ENCODE results near the gene OR1L8. TPM values are rescaled to one million over a fixed set of nuclear protein-coding genes. Genes with fewer than 3 reads are reported as not detected.
A peak's percentile ranks its signal among the peaks of the same experiment; 100 is the strongest.
"Not testable (repeated sequence)": the region's sequence is repeated elsewhere in the genome, so short reads cannot be mapped to it uniquely, and the experiment has no call there.

The OR1L8 gene
- total RNA-seq (2022) (not detected in 2 replicates), Bru-seq, nascent RNA (percentile 20 among the genes with signal in this experiment), BruChase-seq, experiment 1, labeled RNA remaining after a 2-hour chase (percentile 17 among the genes with signal in this experiment), BruChase-seq, experiment 2, labeled RNA remaining after a 6-hour chase (percentile 14 among the genes with signal in this experiment)
- long read RNA-seq = 0 reads

GRCh38 chr9:122583284-122583683 is at the start of gene OR1L8:
Gene OR1L8, minus strand, starts transcription at chr9:122583384. Its CDS starts 14,907 bp downstream, at chr9:122568477.
- H3K4me1 ChIP-seq; H3K36me3 Mint-ChIP-seq (ENCODE audit: insufficient read depth, unreplicated experiment); POLR2A ChIA-PET; H3K27ac Mint-ChIP-seq (ENCODE audit: unreplicated experiment); H3K27me3 Mint-ChIP-seq (ENCODE audit: insufficient read depth, unreplicated experiment); H3K9me3 ChIP-seq; H3K4me3 ChIP-seq (ENCODE audit: low read depth, low read length); H3K4me1 Mint-ChIP-seq (ENCODE audit: low read depth, unreplicated experiment); BruUV-seq (replicated peaks); intact Hi-C loops (cut with micrococcal nuclease; ENCODE audit: unreplicated experiment); DNase-seq; H3K36me3 ChIP-seq (ENCODE audit: control insufficient read depth, insufficient read depth, low read length); H3K4me3 Mint-ChIP-seq (ENCODE audit: unreplicated experiment); CTCF ChIA-PET; H3K9me3 Mint-ChIP-seq (ENCODE audit: unreplicated experiment); H3K27me3 ChIP-seq (replicated peaks; ENCODE audit: control insufficient read depth, insufficient read depth, low read length): not testable (repeated sequence)

GRCh38 chr9:122619996-122620395 is 36.8 kb upstream of the OR1L8 start:
- Histone ChIP-seq H3K27me3 (replicated peaks; ENCODE audit: control insufficient read depth, insufficient read depth, low read length) (no peaks in the 10 kb centered on the region), H3K4me1 (no peaks in the 10 kb centered on the region), H3K4me3 (ENCODE audit: low read depth, low read length) (no peak overlapping the region), H3K9me3 (no peaks in the 10 kb centered on the region), H3K36me3 (ENCODE audit: control insufficient read depth, insufficient read depth, low read length) (no peaks in the 10 kb centered on the region)
- ChIA-PET POLR2A (no interaction called here), CTCF (no interaction called here)
- intact Hi-C loops (cut with micrococcal nuclease; ENCODE audit: unreplicated experiment) = no loop called here
- no TSS peak for BruUV-seq (replicated peaks)
- H3K36me3 Mint-ChIP-seq (ENCODE audit: insufficient read depth, unreplicated experiment) = no peaks in the 10 kb centered on the region
- DNase-seq = no peak
- H3K9me3 Mint-ChIP-seq (ENCODE audit: unreplicated experiment) = no peaks in the 10 kb centered on the region
- TF ChIP-seq CTCF (IDR thresholded peaks at IDR 0.05; ENCODE audit: insufficient read depth in 1 of 2, low read depth in 1 of 2, low read length in 1 of 2, severe bottlenecking in 1 of 2, unreplicated experiment in 1 of 2) = no peak
- no peak overlapping the region for H3K4me3 Mint-ChIP-seq (ENCODE audit: unreplicated experiment)
- H3K27ac Mint-ChIP-seq (ENCODE audit: unreplicated experiment) = no peak overlapping the region
- peaks cover 14% of the 10 kb centered on the region for H3K27me3 Mint-ChIP-seq (ENCODE audit: insufficient read depth, unreplicated experiment)
- no peaks in the 10 kb centered on the region for H3K4me1 Mint-ChIP-seq (ENCODE audit: low read depth, unreplicated experiment)

GRCh38 chr9:122614362-122614761 is 31.2 kb upstream of the OR1L8 start, which contains the start of gene OR1Q1:
Gene OR1Q1, plus strand, starts transcription at chr9:122614738. Its CDS starts 0 bp downstream, at chr9:122614738.
- BruUV-seq (replicated peaks) = no TSS peak
- peaks cover 12% of the 10 kb centered on the region for H3K27me3 Mint-ChIP-seq (ENCODE audit: insufficient read depth, unreplicated experiment)
- H3K4me1 Mint-ChIP-seq (ENCODE audit: low read depth, unreplicated experiment) = no peaks in the 10 kb centered on the region
- no peaks in the 10 kb centered on the region for H3K36me3 Mint-ChIP-seq (ENCODE audit: insufficient read depth, unreplicated experiment)
- H3K27ac Mint-ChIP-seq (ENCODE audit: unreplicated experiment) = no peak within 1 kb of the TSS
- H3K9me3 Mint-ChIP-seq (ENCODE audit: unreplicated experiment) = no peaks in the 10 kb centered on the region
- Histone ChIP-seq H3K4me1 (no peaks in the 10 kb centered on the region), H3K4me3 (ENCODE audit: low read depth, low read length) (no peak within 1 kb of the TSS), H3K9me3 (no peaks in the 10 kb centered on the region), H3K27me3 (replicated peaks; ENCODE audit: control insufficient read depth, insufficient read depth, low read length) (no peaks in the 10 kb centered on the region), H3K36me3 (ENCODE audit: control insufficient read depth, insufficient read depth, low read length) (no peaks in the 10 kb centered on the region)
- intact Hi-C loops (cut with micrococcal nuclease; ENCODE audit: unreplicated experiment) = no loop called here
- H3K4me3 Mint-ChIP-seq (ENCODE audit: unreplicated experiment) = no peak within 1 kb of the TSS
- TF ChIP-seq CTCF (IDR thresholded peaks at IDR 0.05; ENCODE audit: insufficient read depth in 1 of 2, low read depth in 1 of 2, low read length in 1 of 2, severe bottlenecking in 1 of 2, unreplicated experiment in 1 of 2) = no peak
- no peak for DNase-seq
- ChIA-PET CTCF (no interaction called here), POLR2A (no interaction called here)

- Histone ChIP-seq H3K4me3 (ENCODE audit: low read depth, low read length) (no peak overlapping the region), H3K36me3 (ENCODE audit: control insufficient read depth, insufficient read depth, low read length) (no peaks in the 10 kb centered on the region), H3K4me1 (no peaks in the 10 kb centered on the region), H3K9me3 (no peaks in the 10 kb centered on the region), H3K27me3 (replicated peaks; ENCODE audit: control insufficient read depth, insufficient read depth, low read length) (no peaks in the 10 kb centered on the region)
- Mint-ChIP-seq H3K36me3 (ENCODE audit: insufficient read depth, unreplicated experiment) (no peaks in the 10 kb centered on the region), H3K4me3 (ENCODE audit: unreplicated experiment) (no peak overlapping the region), H3K27me3 (ENCODE audit: insufficient read depth, unreplicated experiment) (peaks cover 12% of the 10 kb centered on the region), H3K4me1 (ENCODE audit: low read depth, unreplicated experiment) (no peaks in the 10 kb centered on the region), H3K27ac (ENCODE audit: unreplicated experiment) (no peak overlapping the region), H3K9me3 (ENCODE audit: unreplicated experiment) (no peaks in the 10 kb centered on the region)
- CTCF ChIA-PET = no interaction called here
- no peak for TF ChIP-seq CTCF (IDR thresholded peaks at IDR 0.05; ENCODE audit: insufficient read depth in 1 of 2, low read depth in 1 of 2, low read length in 1 of 2, severe bottlenecking in 1 of 2, unreplicated experiment in 1 of 2)
- DNase-seq = no peak
- POLR2A ChIA-PET = no interaction called here
- intact Hi-C loops (cut with micrococcal nuclease; ENCODE audit: unreplicated experiment) = no loop called here
- no TSS peak for BruUV-seq (replicated peaks)
Observed at GRCh38 chr9:122609804-122610203, 26.6 kb upstream of the OR1L8 start.

Measured in Caco-2 (cell line).